Body of pancreas (tissue), 4 donors: ENCODE data around the gene ADCK2.

Experiments
- POLR2A ChIP-seq, 3 donors: fragments of 450-650 bp; IDR thresholded peaks; one replicate each; pipeline ENCODE4 v1.6.1; 2016; ENCODE audit warnings: antibody characterized with exemption in 3 of 3, mild to moderate bottlenecking in 2 of 3
- TF ChIP-seq, protein P1 (sequence below), 7 experiments: fragments of 450-650 bp in 4 of 7; fragments of 200-600 bp in 3 of 7; sonication (generic) in 3 of 7; IDR thresholded peaks; one replicate each; pipeline ENCODE4 v1.5.1; 2016 to 2019; ENCODE audit warnings: antibody characterized with exemption in 7 of 7

DNA sequence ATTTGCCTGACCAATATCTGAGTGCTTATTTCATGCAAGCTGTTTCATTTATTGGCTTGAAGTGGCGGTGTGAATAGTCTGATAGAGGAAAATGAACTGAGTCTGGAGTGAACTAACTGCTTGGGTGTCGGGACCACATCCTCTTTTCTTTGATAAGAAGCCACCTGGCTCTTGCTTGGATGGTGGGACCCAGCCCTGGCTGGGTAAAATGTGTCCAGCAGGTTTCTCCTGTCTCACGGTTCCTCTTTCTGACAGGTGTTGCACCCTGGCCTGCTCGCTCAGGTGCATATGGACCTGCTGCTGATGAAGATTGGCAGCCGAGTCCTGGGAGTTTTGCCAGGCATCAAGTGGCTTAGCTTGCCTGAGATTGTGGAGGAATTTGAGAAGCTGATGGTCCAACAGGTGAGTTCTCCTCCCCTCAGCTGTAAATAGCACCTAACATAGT, 1.6 kb downstream of the ADCK2 start:
- TF ChIP-seq POLR2A (IDR thresholded peaks at IDR 0.05), result no peak
- TF ChIP-seq, protein P1, sequence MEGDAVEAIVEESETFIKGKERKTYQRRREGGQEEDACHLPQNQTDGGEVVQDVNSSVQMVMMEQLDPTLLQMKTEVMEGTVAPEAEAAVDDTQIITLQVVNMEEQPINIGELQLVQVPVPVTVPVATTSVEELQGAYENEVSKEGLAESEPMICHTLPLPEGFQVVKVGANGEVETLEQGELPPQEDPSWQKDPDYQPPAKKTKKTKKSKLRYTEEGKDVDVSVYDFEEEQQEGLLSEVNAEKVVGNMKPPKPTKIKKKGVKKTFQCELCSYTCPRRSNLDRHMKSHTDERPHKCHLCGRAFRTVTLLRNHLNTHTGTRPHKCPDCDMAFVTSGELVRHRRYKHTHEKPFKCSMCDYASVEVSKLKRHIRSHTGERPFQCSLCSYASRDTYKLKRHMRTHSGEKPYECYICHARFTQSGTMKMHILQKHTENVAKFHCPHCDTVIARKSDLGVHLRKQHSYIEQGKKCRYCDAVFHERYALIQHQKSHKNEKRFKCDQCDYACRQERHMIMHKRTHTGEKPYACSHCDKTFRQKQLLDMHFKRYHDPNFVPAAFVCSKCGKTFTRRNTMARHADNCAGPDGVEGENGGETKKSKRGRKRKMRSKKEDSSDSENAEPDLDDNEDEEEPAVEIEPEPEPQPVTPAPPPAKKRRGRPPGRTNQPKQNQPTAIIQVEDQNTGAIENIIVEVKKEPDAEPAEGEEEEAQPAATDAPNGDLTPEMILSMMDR (IDR thresholded peaks at IDR 0.05), result no peak
